AG04449 (cell line): Measurements from ENCODE around the gene IFT122.

Source experiments
- CTCF ChIA-PET: fragments of 350-600 bp; formaldehyde crosslinking; extraction: SDS; loops from one replicate; lab custom pipeline; 2021; ENCODE audit warnings: antibody characterized with exemption; lab: Yijun Ruan, JAX
- POLR2A ChIA-PET: fragments of 400-600, 350-600 bp; formaldehyde crosslinking; extraction: SDS; loops from one replicate; lab custom pipeline; 2020; ENCODE audit warnings: antibody characterized with exemption, inconsistent platforms; lab: Yijun Ruan, JAX
- DNase-seq: peaks from one replicate; pipeline ENCODE4 v3.0.0-alpha.2; 2010; ENCODE audit warnings: low read depth, low spot score
- H3K4me3 ChIP-seq: 2 replicates; pipeline ENCODE4 v1.5.1; 2011; ENCODE audit warnings: low read depth, mild to moderate bottlenecking, control low read depth, low read length
- CTCF ChIP-seq: IDR thresholded peaks from one replicate; pipeline ENCODE4 v1.5.1; 2011; ENCODE audit warnings: mild to moderate bottlenecking, moderate library complexity, low read length, control low read depth, inconsistent platforms; ENCODE audit not compliant: insufficient read depth; ENCODE audit errors: missing control alignments

The IFT122 gene

GRCh38 chr3:129432671-129433070, 7.4 kb upstream of the IFT122 start:
- ChIA-PET CTCF (interaction anchor here (1.3 kb wide), 1 partner anchor 50 kb away, joined by 4 read pairs; no protein-coding TSS in a partner anchor), POLR2A (no interaction called here)
- TF ChIP-seq CTCF, result no peak
- DNase-seq, result no peak
- H3K4me3 ChIP-seq, result no peak overlapping the region

- ChIA-PET POLR2A (no interaction called here), CTCF (interaction anchor here (1.1 to 1.3 kb wide), 3 partner anchors 34 to 57 kb away, joined by 4 read pairs; no protein-coding TSS in a partner anchor)
- no peak for TF ChIP-seq CTCF
- no peak overlapping the region for H3K4me3 ChIP-seq
- DNase-seq, result no peak
Observed at GRCh38 chr3:129433565-129433964, 6.5 kb upstream of the IFT122 start.

DNA sequence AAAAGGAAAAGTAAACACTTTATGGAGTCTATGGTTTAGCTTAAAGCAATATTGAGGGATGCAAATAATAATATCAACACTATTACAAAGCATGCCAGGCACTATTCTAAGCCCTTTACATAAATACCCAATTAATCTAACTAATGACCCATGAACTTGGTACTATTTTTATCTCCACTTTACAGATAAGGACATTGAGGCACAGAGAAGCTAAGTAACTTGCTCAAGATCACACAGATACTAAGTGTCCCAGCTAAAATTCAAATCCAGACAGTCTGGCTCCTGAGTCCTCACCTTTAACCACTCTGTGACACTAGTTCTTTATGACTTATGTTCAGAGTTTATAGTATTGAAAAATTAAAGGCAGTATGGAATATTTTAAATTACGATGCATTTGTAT, 5.9 kb upstream of the IFT122 start:
- ChIA-PET CTCF (interaction anchor here (1.1 to 1.2 kb wide), 2 partner anchors 34 to 56 kb away, joined by 4 read pairs; no protein-coding TSS in a partner anchor), POLR2A (no interaction called here)
- DNase-seq, result no peak
- no peak overlapping the region for H3K4me3 ChIP-seq
- no peak for TF ChIP-seq CTCF

DNA sequence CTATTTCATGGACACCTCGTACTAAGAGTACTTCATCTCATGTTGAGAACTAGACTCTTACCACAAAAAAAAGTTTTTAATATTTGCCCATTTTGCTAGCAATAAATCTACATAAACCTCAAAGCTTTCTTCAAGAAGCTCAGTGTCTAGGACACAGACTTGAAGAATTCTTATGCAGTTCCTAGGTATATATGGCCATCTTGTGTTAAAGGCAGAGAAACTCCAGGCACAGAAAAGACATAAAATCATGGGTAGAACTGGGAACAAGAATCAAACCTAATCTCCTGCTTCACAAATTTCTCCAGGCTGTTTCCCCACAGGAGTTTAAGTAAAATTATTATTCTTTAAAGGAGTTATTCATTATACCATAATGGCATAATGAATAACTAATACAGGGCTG, 4.7 kb upstream of the IFT122 start:
- no peak for DNase-seq
- ChIA-PET POLR2A (no interaction called here), CTCF (interaction anchor here (1.0 to 1.1 kb wide), 2 partner anchors 52 to 465 kb away, joined by 3 read pairs; no protein-coding TSS in a partner anchor)
- TF ChIP-seq CTCF, result no peak
- no peak overlapping the region for H3K4me3 ChIP-seq

DNA sequence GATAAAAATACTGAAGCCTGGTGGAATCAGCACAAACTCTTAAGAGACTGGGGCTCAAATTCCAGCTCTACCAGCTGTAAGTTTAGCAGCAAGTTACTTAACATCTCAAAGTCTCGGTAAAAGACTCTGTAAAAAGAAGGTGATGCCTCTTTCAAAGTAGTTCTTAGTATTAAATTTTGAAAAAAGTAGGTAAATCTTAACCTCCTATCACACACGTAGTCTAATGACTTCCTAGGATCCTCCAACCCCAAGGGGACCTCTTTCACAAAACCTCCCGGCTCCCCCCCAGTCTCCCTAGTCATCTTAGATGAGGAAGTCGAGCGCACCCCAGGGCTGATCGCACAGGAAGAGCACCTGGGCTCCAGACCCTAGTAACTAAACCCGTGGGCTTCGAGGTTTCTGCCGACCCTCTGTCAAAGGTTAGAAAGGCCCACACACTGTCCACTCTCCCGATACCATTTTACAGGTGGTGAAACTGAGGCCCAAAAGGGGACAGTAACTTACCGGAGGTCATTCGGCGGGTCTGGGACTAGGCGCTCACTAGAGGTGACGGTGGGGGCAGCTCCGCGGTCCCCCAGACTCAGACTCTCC, 703 bp upstream of the IFT122 start:
- no peak for DNase-seq
- ChIA-PET POLR2A (interaction anchor here (0.7 to 1.8 kb wide), 7 partner anchors 8 to 147 kb away, joined by 3 to 13 read pairs (median 4); partner anchors contain the start of gene EFCAB12), CTCF (interaction anchor here (0.9 to 1.7 kb wide), 7 partner anchors 10 to 469 kb away, joined by 3 to 5 read pairs (median 3); partner anchors contain the start of gene EFCAB12)
- TF ChIP-seq CTCF, result no peak
- H3K4me3 ChIP-seq, result peak overlapping the region; percentile 93

- peak overlapping the region; percentile 93 for H3K4me3 ChIP-seq
- ChIA-PET CTCF (interaction anchor here (1.2 to 1.5 kb wide), 2 partner anchors 10 to 470 kb away, joined by 3 to 5 read pairs; no protein-coding TSS in a partner anchor), POLR2A (interaction anchor here (0.8 to 1.8 kb wide), 8 partner anchors 8 to 125 kb away, joined by 3 to 13 read pairs (median 4); partner anchors contain the start of gene EFCAB12)
- no peak for DNase-seq
- no peak for TF ChIP-seq CTCF
Observed at GRCh38 chr3:129440618-129441190, 680 bp downstream of the IFT122 start.
